ENCODE results near the gene NFIC.

DNA sequence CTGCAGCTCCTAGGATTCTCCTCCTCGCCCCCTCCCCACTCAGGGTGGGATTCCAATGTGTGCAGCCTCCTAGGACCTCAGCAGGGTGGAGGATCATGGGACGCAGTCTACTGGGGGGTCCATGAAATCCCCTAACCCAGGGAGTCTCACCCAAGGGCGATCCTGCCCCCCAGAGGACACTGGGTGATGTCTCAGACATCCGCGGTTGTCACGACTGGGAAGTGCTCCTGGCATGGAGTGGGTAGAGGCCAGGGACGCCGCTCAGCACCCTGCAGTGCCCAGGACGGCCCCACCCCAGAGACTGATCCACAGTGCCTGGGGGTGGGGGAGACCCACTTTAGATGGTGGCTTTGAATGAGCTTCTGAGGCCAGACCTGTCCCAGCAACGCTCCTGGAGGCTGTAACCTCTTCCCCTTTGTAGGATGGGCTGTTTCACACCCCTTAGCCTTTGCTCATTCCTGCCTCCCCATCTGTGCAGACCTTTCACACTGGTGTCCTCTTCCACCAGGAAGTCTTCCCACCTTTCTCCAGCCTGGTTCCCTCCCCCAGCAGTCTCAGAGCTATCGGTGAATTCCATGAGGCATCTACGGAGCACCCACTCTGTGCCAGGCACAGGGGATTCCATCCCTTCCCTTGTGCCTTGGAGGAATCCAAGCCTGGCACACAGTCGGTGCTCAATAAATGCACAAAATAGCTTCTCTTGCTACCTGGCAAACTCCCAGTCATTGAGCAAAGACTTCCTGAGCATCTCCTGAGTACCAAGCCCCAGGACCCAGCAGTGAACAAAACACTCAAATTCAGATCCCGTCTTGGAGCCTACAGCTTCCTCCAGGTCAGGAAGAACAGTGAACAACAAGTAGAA lies 103.5 kb downstream of the NFIC start:
- TF ChIP-seq, protein P1, sequence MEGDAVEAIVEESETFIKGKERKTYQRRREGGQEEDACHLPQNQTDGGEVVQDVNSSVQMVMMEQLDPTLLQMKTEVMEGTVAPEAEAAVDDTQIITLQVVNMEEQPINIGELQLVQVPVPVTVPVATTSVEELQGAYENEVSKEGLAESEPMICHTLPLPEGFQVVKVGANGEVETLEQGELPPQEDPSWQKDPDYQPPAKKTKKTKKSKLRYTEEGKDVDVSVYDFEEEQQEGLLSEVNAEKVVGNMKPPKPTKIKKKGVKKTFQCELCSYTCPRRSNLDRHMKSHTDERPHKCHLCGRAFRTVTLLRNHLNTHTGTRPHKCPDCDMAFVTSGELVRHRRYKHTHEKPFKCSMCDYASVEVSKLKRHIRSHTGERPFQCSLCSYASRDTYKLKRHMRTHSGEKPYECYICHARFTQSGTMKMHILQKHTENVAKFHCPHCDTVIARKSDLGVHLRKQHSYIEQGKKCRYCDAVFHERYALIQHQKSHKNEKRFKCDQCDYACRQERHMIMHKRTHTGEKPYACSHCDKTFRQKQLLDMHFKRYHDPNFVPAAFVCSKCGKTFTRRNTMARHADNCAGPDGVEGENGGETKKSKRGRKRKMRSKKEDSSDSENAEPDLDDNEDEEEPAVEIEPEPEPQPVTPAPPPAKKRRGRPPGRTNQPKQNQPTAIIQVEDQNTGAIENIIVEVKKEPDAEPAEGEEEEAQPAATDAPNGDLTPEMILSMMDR (conservative IDR thresholded peaks at IDR 0.05; ENCODE audit: low read length) = peak; percentile 18; the same call in 1 of the 2 replicates
- no peak for TF ChIP-seq EZH2phosphoT487 (IDR thresholded peaks at IDR 0.05; ENCODE audit: borderline replicate concordance)

Data from Loucy (cell line).